ENCODE data around the gene MEIS2. TPM values are rescaled to one million over a fixed set of nuclear protein-coding genes. Genes with fewer than 3 reads are reported as not detected.

MEIS2 gene
- total RNA-seq, 5 donors from 2014 or later (not counting 1 experiment from before 2014, with no cell fraction given), result 0.38 to 0.54 TPM; not detected in 3

DNA sequence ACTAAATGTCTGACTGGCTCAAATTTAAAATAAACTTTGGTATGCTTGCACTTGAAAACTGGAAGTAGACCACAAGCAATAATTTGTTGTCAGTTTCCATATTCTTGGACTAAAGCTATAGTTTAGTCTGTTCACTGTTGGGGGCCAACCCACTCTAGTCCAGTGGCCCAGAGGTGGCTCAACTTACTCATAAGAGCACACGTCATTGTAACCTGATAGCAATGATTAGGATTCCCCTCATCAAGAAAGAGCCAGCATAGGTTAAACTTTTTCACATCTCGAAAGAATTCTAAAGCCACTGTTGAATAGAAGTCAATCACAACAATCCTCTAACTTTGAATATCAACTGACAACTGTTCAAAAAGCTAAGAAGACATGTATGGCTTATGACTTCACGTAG is 147.0 kb downstream of the MEIS2 start:
- H3K36me3 ChIP-seq (ENCODE audit: control insufficient read depth in 2 of 2, extremely low read depth in 1 of 2, insufficient read depth in 1 of 2, low read length in 1 of 2), result no peaks in the 10 kb centered on the region
- H3K9me3 ChIP-seq, result no peaks in the 10 kb centered on the region
- H3K4me1 ChIP-seq (ENCODE audit: control insufficient read depth in 1 of 2, extremely low read depth in 1 of 2, insufficient read depth in 2 of 2, low read length in 2 of 2), result no peaks in the 10 kb centered on the region
- H3K27ac ChIP-seq (ENCODE audit: low read length), result no peak overlapping the region
- no peak overlapping the region for H3K4me3 ChIP-seq (ENCODE audit: control insufficient read depth in 1 of 2, extremely low read depth in 1 of 2, low read length in 1 of 2)
- no peaks in the 10 kb centered on the region for H3K9me3 Mint-ChIP-seq
- H3K36me3 Mint-ChIP-seq, result no peaks in the 10 kb centered on the region
- no peak overlapping the region for H3K27ac Mint-ChIP-seq
- ChIA-PET CTCF (no interaction called here), POLR2A (no interaction called here)
- no peak overlapping the region for H3K4me3 Mint-ChIP-seq
- DNase-seq, result no peak
- H3K27me3 ChIP-seq (replicated peaks in 1 of 2; ENCODE audit: control insufficient read depth in 2 of 2, extremely low read depth in 1 of 2, insufficient read depth in 2 of 2, low read length in 1 of 2), result no peaks in the 10 kb centered on the region
- no peaks in the 10 kb centered on the region for H3K4me1 Mint-ChIP-seq
- peaks cover 3 to 11% of the 10 kb centered on the region in 2 donors for H3K27me3 Mint-ChIP-seq
- ATAC-seq (replicated peaks in 1 of 4), result no peak
- no CpG with 5 or more reads among the region's 3 CpGs for WGBS (ENCODE audit: insufficient coverage)

DNA sequence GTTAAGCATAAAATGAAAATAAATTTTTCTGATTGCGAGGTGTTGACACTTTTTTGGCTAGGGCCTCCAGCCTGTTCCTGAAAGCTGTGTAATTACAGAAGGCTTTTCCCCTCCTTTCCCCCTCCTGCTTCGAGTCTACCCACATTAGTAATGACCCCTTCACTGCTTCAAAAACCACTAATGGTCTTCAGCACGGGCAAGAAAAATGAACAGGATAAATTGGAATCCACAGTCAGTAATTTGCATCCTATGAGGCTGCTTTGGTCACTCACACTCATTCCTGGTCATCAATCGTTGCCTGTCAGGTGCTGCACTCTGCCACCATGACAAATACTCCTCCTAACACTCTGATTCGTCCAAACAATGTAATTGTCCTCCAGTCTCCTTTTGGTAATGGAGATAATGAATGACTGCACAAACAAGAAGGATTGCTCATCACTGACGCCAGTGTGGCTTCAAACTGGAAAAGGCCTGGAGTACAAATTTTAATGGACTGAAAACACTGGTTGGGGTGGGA is 148.6 kb downstream of the MEIS2 start:
- no peaks in the 10 kb centered on the region for H3K4me1 Mint-ChIP-seq
- no peak overlapping the region for H3K27ac ChIP-seq (ENCODE audit: low read length)
- H3K27me3 ChIP-seq (replicated peaks in 1 of 2; ENCODE audit: control insufficient read depth in 2 of 2, extremely low read depth in 1 of 2, insufficient read depth in 2 of 2, low read length in 1 of 2), result no peaks in the 10 kb centered on the region
- H3K4me1 ChIP-seq (ENCODE audit: control insufficient read depth in 1 of 2, extremely low read depth in 1 of 2, insufficient read depth in 2 of 2, low read length in 2 of 2), result no peaks in the 10 kb centered on the region
- DNase-seq (no peak), ATAC-seq (replicated peaks in 1 of 4) (no peak)
- H3K27ac Mint-ChIP-seq, result no peak overlapping the region
- H3K9me3 Mint-ChIP-seq, result peaks cover 0 to 3% (median 0%) of the 10 kb centered on the region in 3 donors
- POLR2A ChIA-PET, result no interaction called here
- 0% methylated on average over 2 of the region's 6 CpGs for WGBS (ENCODE audit: insufficient coverage)
- H3K4me3 Mint-ChIP-seq, result no peak overlapping the region
- no peaks in the 10 kb centered on the region for H3K36me3 Mint-ChIP-seq
- no peaks in the 10 kb centered on the region for H3K36me3 ChIP-seq (ENCODE audit: control insufficient read depth in 2 of 2, extremely low read depth in 1 of 2, insufficient read depth in 1 of 2, low read length in 1 of 2)
- H3K4me3 ChIP-seq (ENCODE audit: control insufficient read depth in 1 of 2, extremely low read depth in 1 of 2, low read length in 1 of 2), result no peak overlapping the region
- H3K27me3 Mint-ChIP-seq, result peaks cover 3 to 15% of the 10 kb centered on the region in 2 donors
- CTCF ChIA-PET, result no interaction called here
- H3K9me3 ChIP-seq, result no peaks in the 10 kb centered on the region

DNA sequence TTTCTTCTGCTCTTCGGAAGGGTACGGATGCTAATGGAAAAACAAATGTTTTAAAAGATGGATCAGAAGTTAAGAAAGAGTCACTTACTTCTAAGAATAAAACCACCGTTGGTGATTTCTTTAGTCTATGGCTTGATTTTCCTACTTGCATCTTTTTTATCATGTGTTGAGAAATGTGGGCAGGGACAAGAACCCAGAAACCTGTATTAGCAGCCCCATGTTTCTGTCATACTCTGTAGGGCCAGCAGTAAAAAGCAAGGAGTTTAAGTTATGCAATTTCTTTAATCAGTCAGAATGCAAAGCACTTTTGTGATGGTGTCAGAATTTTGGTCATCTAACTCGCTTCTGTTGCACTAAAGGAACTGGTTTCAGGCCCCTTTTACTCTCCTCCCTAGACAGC is 150.0 kb downstream of the MEIS2 start:
- DNase-seq, result no peak
- Mint-ChIP-seq H3K36me3 (no peaks in the 10 kb centered on the region), H3K4me1 (no peaks in the 10 kb centered on the region), H3K4me3 (no peak overlapping the region), H3K27ac (no peak overlapping the region), H3K9me3 (peaks cover 0 to 3% (median 0%) of the 10 kb centered on the region in 3 donors), H3K27me3 (peaks cover 3 to 12% of the 10 kb centered on the region in 2 donors)
- ATAC-seq (replicated peaks in 1 of 4), result no peak
- Histone ChIP-seq H3K4me1 (ENCODE audit: control insufficient read depth in 1 of 2, extremely low read depth in 1 of 2, insufficient read depth in 2 of 2, low read length in 2 of 2) (no peaks in the 10 kb centered on the region), H3K9me3 (no peaks in the 10 kb centered on the region), H3K4me3 (ENCODE audit: control insufficient read depth in 1 of 2, extremely low read depth in 1 of 2, low read length in 1 of 2) (no peak overlapping the region), H3K27ac (ENCODE audit: low read length) (no peak overlapping the region), H3K36me3 (ENCODE audit: control insufficient read depth in 2 of 2, extremely low read depth in 1 of 2, insufficient read depth in 1 of 2, low read length in 1 of 2) (no peaks in the 10 kb centered on the region), H3K27me3 (replicated peaks in 1 of 2; ENCODE audit: control insufficient read depth in 2 of 2, extremely low read depth in 1 of 2, insufficient read depth in 2 of 2, low read length in 1 of 2) (no peaks in the 10 kb centered on the region)
- WGBS (ENCODE audit: insufficient coverage), result no CpG with 5 or more reads among the region's 4 CpGs
- ChIA-PET CTCF (no interaction called here), POLR2A (no interaction called here)

DNA sequence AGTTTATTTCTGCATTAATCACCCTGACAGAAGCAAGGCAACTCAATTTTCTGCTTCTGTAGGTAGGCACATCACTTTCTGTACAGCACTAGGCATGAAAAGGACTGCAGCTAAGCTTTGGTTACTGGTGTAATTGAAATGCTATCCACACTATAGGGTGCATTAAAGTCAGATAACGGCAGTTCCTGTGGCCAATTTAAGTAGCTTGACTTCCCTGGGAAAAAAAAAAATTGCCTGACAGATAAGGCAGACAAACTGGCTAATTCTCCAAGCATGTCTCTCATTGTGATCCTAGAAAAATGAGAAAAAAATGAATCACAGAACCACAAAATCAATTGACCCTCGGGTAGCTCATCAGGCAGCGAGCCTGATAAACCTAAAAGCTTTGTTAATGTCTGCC is 151.4 kb downstream of the MEIS2 start:
- ATAC-seq (replicated peaks in 1 of 4), result no peak
- Mint-ChIP-seq H3K9me3 (peaks cover 0 to 3% (median 0%) of the 10 kb centered on the region in 3 donors), H3K36me3 (no peaks in the 10 kb centered on the region), H3K4me3 (no peak overlapping the region), H3K27me3 (peaks cover 3 to 11% of the 10 kb centered on the region in 2 donors), H3K27ac (no peak overlapping the region), H3K4me1 (no peaks in the 10 kb centered on the region)
- ChIA-PET CTCF (no interaction called here), POLR2A (no interaction called here)
- Histone ChIP-seq H3K36me3 (ENCODE audit: control insufficient read depth in 2 of 2, extremely low read depth in 1 of 2, insufficient read depth in 1 of 2, low read length in 1 of 2) (no peaks in the 10 kb centered on the region), H3K27ac (ENCODE audit: low read length) (no peak overlapping the region), H3K9me3 (no peaks in the 10 kb centered on the region), H3K27me3 (replicated peaks in 1 of 2; ENCODE audit: control insufficient read depth in 2 of 2, extremely low read depth in 1 of 2, insufficient read depth in 2 of 2, low read length in 1 of 2) (no peaks in the 10 kb centered on the region), H3K4me3 (ENCODE audit: control insufficient read depth in 1 of 2, extremely low read depth in 1 of 2, low read length in 1 of 2) (no peak overlapping the region), H3K4me1 (ENCODE audit: control insufficient read depth in 1 of 2, extremely low read depth in 1 of 2, insufficient read depth in 2 of 2, low read length in 2 of 2) (no peaks in the 10 kb centered on the region)
- no peak for DNase-seq
- no CpG with 5 or more reads among the region's 3 CpGs for WGBS (ENCODE audit: insufficient coverage)

GRCh38 chr15:36947035-36947719 is 153.2 kb downstream of the MEIS2 start:
- Mint-ChIP-seq H3K36me3 (no peaks in the 10 kb centered on the region), H3K4me1 (no peaks in the 10 kb centered on the region), H3K27ac (no peak overlapping the region), H3K9me3 (peaks cover 0 to 3% (median 0%) of the 10 kb centered on the region in 3 donors), H3K4me3 (no peak overlapping the region), H3K27me3 (peaks cover 0 to 11% of the 10 kb centered on the region in 2 donors)
- Histone ChIP-seq H3K4me3 (ENCODE audit: control insufficient read depth in 1 of 2, extremely low read depth in 1 of 2, low read length in 1 of 2) (no peak overlapping the region), H3K4me1 (ENCODE audit: control insufficient read depth in 1 of 2, extremely low read depth in 1 of 2, insufficient read depth in 2 of 2, low read length in 2 of 2) (no peaks in the 10 kb centered on the region), H3K27ac (ENCODE audit: low read length) (no peak overlapping the region), H3K27me3 (replicated peaks in 1 of 2; ENCODE audit: control insufficient read depth in 2 of 2, extremely low read depth in 1 of 2, insufficient read depth in 2 of 2, low read length in 1 of 2) (no peaks in the 10 kb centered on the region), H3K9me3 (no peaks in the 10 kb centered on the region), H3K36me3 (ENCODE audit: control insufficient read depth in 2 of 2, extremely low read depth in 1 of 2, insufficient read depth in 1 of 2, low read length in 1 of 2) (no peaks in the 10 kb centered on the region)
- POLR2A ChIA-PET, result no interaction called here
- ATAC-seq (replicated peaks in 1 of 4) (no peak), DNase-seq (no peak)
- no CpG with 5 or more reads among the region's 4 CpGs for WGBS (ENCODE audit: insufficient coverage)
- CTCF ChIA-PET, result no interaction called here

DNA sequence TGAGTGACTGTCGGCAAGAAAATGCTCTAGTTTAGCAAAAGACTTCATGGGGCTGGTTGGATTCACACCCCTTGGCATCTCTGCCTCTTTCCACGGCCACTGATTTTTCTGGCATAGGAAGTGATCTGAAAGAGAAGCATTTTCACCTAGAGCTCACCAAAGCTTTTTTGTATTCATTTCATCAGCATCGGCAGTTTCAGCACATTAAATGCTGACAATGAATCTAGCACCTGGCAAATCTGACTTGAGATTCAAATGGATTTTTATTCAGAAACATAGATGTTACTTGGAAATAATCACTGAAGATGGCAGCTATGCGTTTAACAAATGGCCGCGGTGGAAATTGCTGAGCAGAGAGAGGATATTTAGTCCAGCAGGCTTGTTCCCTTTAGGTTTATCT is 155.9 kb downstream of the MEIS2 start:
- H3K4me3 Mint-ChIP-seq, result no peak overlapping the region
- H3K27ac Mint-ChIP-seq, result no peak overlapping the region
- no peaks in the 10 kb centered on the region for H3K4me1 ChIP-seq (ENCODE audit: control insufficient read depth in 1 of 2, extremely low read depth in 1 of 2, insufficient read depth in 2 of 2, low read length in 2 of 2)
- no peak overlapping the region for H3K27ac ChIP-seq (ENCODE audit: low read length)
- H3K27me3 ChIP-seq (replicated peaks in 1 of 2; ENCODE audit: control insufficient read depth in 2 of 2, extremely low read depth in 1 of 2, insufficient read depth in 2 of 2, low read length in 1 of 2), result no peaks in the 10 kb centered on the region
- peaks cover 0 to 17% of the 10 kb centered on the region in 2 donors for H3K27me3 Mint-ChIP-seq
- H3K9me3 Mint-ChIP-seq, result peaks cover 0 to 3% (median 0%) of the 10 kb centered on the region in 3 donors
- H3K36me3 Mint-ChIP-seq, result no peaks in the 10 kb centered on the region
- H3K36me3 ChIP-seq (ENCODE audit: control insufficient read depth in 2 of 2, extremely low read depth in 1 of 2, insufficient read depth in 1 of 2, low read length in 1 of 2), result no peaks in the 10 kb centered on the region
- no CpG with 5 or more reads among the region's 6 CpGs for WGBS (ENCODE audit: insufficient coverage)
- DNase-seq, result no peak
- POLR2A ChIA-PET, result no interaction called here
- CTCF ChIA-PET, result no interaction called here
- ATAC-seq (replicated peaks in 1 of 4), result no peak
- no peaks in the 10 kb centered on the region for H3K4me1 Mint-ChIP-seq
- no peak overlapping the region for H3K4me3 ChIP-seq (ENCODE audit: control insufficient read depth in 1 of 2, extremely low read depth in 1 of 2, low read length in 1 of 2)
- H3K9me3 ChIP-seq, result no peaks in the 10 kb centered on the region

All from T-cell (primary cell).